Esophagus muscularis mucosa (tissue), 4 donors: ENCODE measurements around the gene FOXF1.

Experiments
- CTCF ChIP-seq, 3 experiments: fragments of 200-600 bp in 2 of 3; fragments of 450-650 bp in 1 of 3; sonication (generic) in 2 of 3; IDR thresholded peaks; one replicate each; pipeline ENCODE4 v1.5.1; 2017 to 2019; ENCODE audit warnings: antibody characterized with exemption in 3 of 3, mild to moderate bottlenecking in 2 of 3, moderate library complexity in 1 of 3
- EP300 ChIP-seq: sonication (generic); formaldehyde crosslinking; IDR thresholded peaks from one replicate; pipeline ENCODE4 v1.6.1; 2017; ENCODE audit warnings: antibody characterized with exemption
- POLR2A ChIP-seq: fragments of 450-650 bp; IDR thresholded peaks from one replicate; pipeline ENCODE4 v1.6.1; 2017; ENCODE audit warnings: antibody characterized with exemption, moderate library complexity, mild to moderate bottlenecking, low read depth

GRCh38 chr16:86490859-86491639 lies 19.3 kb upstream of the FOXF1 start:
- TF ChIP-seq CTCF (IDR thresholded peaks at IDR 0.05): no peak
- TF ChIP-seq EP300: no peak
- TF ChIP-seq POLR2A: no peak
